ENCODE data around the gene FADS6.
A peak's percentile ranks its signal among the peaks of the same experiment; 100 is the strongest.

FADS6 gene

DNA sequence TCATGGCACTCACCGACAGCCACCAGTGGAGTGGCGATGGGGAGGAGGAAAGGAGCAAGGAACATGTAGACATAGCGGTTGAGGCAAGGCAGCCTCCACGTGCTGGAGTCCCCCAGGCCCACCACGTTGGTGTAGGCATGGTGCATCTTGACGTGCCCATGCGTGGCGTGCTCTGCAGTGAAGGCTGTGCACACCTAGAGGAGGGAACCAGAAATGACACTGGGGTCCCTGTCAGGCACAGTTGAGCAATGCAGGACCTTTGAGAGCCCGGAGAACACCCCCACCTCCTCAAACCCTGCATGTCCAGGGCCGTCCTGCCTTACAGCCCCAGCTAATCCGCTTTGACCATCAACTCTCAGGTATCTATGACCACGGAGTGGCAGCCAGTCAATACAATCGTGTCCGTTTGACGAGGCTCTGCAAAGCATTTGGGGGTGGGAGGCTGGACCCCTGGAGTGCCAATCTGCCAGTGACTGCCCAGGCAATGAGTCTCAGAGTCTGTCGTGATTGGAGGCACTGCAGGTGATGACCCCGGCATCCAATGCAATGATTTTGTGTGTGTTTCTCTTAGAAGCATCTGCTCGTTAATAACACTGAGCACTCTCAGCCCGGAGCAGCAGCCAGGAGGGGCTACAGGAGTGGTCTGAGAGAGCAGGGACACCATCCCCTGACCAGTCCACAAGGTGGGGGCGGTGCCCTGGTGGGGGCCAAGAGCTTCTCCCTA, 10.8 kb downstream of the FADS6 start:
- Mint-ChIP-seq H3K36me3 (ENCODE audit: low read depth) (no peaks in the 10 kb centered on the region), H3K4me1 (ENCODE audit: low read depth) (no peaks in the 10 kb centered on the region), H3K9me3 (no peaks in the 10 kb centered on the region), H3K27ac (no peak overlapping the region), H3K4me3 (no peak overlapping the region), H3K27me3 (peaks cover 23% of the 10 kb centered on the region)
- DNase-seq: no peak

DNA sequence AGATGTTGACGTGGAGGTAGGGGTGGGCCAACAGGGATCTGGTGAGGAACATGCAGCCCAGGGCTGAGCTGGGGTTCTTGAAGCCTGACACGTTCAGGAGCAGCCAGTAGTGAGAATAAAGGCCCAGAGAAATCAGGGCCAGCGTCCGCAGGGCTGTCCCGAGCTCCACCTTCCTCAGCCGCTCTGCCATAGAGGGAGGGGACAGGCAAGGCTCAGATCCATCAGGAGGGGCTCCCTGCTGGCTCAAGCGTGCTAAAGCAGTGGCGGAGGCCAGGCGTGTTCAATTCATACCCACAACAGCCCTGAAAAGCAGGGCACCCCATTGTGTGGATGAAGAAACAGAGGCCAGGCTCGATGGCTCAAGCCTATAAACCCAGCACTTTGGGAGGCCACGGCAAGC, 12.4 kb downstream of the FADS6 start:
- H3K9me3 Mint-ChIP-seq: no peaks in the 10 kb centered on the region
- no peak overlapping the region for H3K27ac Mint-ChIP-seq
- no peaks in the 10 kb centered on the region for H3K4me1 Mint-ChIP-seq (ENCODE audit: low read depth)
- no peak overlapping the region for H3K4me3 Mint-ChIP-seq
- H3K27me3 Mint-ChIP-seq: peaks cover 16% of the 10 kb centered on the region
- no peaks in the 10 kb centered on the region for H3K36me3 Mint-ChIP-seq (ENCODE audit: low read depth)
- no peak for DNase-seq

DNA sequence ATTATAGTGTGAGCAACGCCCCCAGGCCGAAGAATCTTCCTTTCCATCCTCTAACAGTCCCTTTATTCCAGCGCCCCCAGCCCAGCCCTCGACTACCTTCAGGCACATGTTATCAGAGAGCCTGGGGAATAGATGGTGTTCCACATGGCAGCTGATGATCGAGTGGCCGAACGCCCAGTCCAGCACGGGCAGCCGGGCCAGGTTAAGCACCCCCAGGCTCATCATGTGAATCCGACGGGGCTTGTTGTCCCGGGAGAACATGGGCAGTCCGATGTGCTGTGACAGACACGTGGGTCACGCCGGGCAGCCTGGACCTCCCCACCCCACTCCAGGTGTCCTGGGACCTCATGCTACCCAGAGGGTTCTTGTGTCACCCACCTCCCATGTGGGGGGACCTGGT, 14.1 kb downstream of the FADS6 start:
- Mint-ChIP-seq H3K36me3 (ENCODE audit: low read depth) (no peaks in the 10 kb centered on the region), H3K4me3 (no peak overlapping the region), H3K27me3 (peaks cover 6% of the 10 kb centered on the region), H3K9me3 (no peaks in the 10 kb centered on the region), H3K27ac (no peak overlapping the region), H3K4me1 (ENCODE audit: low read depth) (peaks cover 8% of the 10 kb centered on the region)
- DNase-seq: no peak

DNA sequence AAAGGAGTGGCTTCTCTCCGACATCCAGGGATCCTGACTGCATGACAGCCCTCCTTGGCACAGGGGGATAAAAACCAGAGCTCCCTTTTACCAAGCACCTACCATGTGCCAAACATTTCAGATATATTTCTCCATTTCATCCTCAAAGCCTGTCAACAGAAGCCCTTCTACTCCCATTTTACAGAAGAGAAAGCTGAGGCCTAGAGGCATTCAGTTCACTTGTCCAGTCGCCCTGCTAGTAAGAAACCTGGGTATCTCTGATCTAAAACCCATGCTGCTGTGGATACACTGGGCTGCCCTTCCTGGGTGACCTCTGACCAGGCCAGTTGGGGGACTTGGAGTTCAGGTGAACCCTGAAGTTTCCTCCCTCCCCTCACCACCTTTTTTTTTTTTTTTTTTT, 14.8 kb downstream of the FADS6 start:
- Mint-ChIP-seq H3K36me3 (ENCODE audit: low read depth) (peaks cover 3% of the 10 kb centered on the region), H3K4me3 (no peak overlapping the region), H3K27ac (no peak overlapping the region), H3K4me1 (ENCODE audit: low read depth) (peaks cover 13% of the 10 kb centered on the region), H3K9me3 (no peaks in the 10 kb centered on the region), H3K27me3 (peaks cover 6% of the 10 kb centered on the region)
- DNase-seq: no peak

DNA sequence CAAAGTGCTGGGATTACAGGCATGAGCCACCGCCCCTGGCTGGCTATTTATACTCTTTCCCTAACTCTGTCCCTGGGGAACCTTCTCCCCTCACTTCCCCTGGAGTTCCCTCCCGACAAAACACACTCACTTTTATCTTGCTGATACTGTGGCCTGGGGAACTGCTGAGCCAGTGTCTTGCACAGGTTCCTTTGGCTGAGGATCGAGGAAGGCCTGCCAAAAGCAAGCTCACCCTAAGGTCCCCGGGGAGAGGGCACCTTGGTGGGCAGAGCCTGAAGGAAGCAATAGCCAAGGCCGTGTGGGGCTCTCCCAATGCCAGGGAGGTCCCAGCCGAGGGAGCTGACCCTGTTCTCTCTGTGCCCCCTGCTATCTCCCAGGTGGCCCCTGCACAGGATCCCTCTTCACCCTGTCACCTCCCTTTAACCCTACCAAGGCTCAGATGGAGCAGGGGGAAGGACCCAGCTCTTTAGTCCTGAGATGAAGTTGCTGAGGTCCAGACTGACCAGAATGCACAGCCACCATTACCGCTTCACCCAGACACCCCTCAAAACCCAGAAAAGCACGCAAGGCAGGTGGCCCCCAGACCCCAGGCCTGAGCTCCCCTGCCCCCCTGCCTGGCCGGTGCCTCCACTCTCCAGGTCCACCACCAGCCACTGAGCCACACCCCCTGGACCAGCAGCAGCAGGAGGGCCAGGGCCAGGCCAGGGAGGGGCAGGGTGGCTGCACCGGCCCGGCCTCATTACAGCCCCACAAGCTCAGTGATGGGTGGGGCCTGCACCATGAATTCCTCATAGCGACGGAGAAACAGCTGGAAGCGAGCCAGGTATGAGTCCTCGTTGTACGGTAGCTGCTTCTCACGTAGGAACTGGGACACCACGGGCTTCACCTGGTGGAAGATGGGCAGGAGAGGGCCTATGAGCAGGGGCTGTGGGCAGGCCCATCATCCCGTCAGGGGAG, 15.6 kb downstream of the FADS6 start:
- Mint-ChIP-seq H3K27me3 (peaks cover 6% of the 10 kb centered on the region), H3K4me1 (ENCODE audit: low read depth) (peaks cover 13% of the 10 kb centered on the region), H3K9me3 (no peaks in the 10 kb centered on the region), H3K27ac (no peak overlapping the region), H3K36me3 (ENCODE audit: low read depth) (peaks cover 7% of the 10 kb centered on the region), H3K4me3 (no peak overlapping the region)
- no peak for DNase-seq

DNA sequence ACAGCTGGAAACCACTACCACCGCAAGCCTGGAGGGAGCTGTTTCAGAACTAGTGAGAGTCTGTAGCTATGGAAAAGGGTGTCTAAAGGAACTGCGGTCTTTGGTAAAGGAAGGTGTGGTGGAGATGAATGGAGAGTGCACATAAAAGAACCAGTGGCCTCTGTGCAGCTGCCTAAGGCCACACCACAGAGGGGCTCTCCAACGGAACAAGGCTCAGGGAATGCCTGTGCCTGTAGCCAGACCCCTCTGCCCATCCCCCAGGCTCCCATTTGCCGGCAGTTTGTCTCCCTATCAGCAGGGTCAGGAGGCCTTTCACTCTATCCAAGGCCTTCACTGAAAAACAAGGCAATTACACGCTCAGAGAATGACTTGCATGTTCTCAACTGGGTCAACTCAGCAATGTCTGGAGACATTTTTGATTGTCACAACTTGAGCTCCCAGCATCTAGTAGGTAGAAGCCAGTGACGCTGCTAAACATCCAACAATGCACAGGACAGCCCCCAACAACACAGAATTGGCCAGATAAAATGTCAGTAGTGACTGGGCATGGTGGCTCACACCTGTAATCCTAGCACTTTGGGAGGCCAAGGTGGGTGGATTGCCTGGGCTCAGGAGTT, 17.3 kb downstream of the FADS6 start:
- H3K4me3 Mint-ChIP-seq: no peak overlapping the region
- H3K4me1 Mint-ChIP-seq (ENCODE audit: low read depth): peaks cover 28% of the 10 kb centered on the region
- H3K27ac Mint-ChIP-seq: no peak overlapping the region
- no peaks in the 10 kb centered on the region for H3K9me3 Mint-ChIP-seq
- no peak for DNase-seq
- H3K36me3 Mint-ChIP-seq (ENCODE audit: low read depth): peaks cover 7% of the 10 kb centered on the region
- H3K27me3 Mint-ChIP-seq: no peaks in the 10 kb centered on the region

DNA sequence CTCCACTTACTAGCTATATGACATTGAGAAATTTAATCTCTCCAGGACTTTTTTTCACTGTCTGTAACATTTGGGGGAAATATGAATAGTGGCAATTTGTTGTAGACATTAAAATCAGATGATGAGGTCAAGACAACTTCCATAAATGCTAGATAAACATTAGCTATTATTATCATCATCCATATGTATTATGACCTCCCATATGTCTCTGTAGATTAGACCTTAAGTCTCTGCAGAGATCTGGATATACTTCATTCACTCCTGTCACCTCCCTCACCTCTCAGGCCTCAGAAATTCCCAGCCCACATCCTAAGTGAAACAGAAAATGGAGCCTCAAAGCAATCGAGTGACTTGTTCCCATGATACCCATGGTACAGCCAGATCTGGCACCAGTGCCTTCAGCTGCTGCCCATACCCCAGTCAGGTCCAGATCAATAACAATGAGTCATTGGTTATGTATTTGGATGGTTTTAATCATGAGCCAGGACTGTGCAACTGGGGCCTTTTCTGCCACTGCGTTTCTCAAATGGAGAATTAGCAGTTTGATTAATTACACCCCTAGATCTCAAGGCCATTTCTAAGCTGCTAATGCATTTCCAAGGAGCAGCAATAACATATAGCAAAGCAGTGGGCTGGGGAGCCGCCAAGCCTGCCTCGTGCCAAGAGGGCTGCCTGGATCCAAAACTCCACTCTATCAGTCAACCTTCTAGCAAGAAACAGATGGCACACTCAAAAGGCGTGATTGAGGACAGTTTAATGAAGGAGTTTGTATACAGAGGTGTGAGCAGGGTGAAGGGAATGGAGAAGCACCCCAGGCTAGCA, 18.1 kb downstream of the FADS6 start:
- no peak overlapping the region for H3K27ac Mint-ChIP-seq
- no peak overlapping the region for H3K4me3 Mint-ChIP-seq
- DNase-seq: no peak

DNA sequence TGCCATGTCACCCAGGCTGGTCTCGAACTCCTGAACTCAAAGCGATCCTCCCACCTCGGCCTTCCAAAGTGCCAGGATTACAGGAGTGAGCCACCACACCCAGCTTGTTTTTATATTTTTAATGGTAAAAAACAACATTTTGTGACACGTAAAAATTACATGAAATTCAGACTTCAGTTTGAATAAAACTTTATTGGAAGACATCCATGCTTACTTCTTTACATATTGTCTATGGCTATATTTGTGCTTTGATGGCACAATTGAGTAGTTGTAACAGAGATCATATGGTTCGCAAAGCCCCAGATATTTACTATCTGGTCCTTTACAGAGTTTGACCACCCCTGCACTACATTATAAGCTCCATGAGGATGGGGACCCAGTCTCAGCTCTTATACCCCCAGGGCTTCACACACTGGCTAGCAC, 18.8 kb downstream of the FADS6 start:
- no peak for DNase-seq
- peaks cover 30% of the 10 kb centered on the region for H3K4me1 Mint-ChIP-seq (ENCODE audit: low read depth)

More for the DNA sequence above, 18.1 kb downstream of the FADS6 start:
- Mint-ChIP-seq H3K27me3 (no peaks in the 10 kb centered on the region), H3K36me3 (ENCODE audit: low read depth) (peaks cover 7% of the 10 kb centered on the region), H3K9me3 (no peaks in the 10 kb centered on the region), H3K4me1 (ENCODE audit: low read depth) (peaks cover 30% of the 10 kb centered on the region)

DNA sequence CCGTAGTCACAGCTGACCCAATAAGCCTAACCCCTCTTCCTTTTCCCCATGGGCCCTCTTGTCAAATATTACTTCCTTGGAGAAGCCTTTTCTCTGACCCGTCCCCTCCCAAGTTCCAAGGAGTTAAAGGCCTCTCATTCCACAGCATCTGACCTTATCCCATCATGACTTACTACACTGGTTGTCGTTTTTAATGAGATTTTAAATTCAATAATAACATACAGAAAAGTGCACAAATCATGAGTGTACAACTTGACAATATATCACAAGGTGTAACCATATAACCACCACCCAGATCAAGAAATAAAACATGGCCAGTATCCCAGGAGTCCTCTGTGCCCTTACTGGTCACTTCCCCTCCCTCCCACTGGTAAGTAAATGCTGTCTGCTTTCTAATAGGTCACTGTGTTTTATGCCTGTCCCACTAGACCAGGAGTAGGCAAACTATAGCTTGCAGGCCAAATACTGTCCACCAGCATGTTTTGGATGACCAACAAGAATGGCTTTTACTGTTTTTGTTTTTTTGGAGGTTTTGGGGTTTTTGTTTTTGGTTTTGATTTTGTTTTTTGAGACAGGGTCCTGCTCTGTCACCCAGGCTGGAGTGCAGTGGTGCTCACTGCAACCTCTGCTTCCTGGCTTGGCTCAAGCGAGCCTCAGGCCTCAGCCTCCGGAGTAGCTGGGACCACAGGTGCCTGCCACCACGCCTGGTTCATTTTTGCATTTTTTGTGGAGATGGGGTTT, 19.4 kb downstream of the FADS6 start:
- Mint-ChIP-seq H3K9me3 (no peaks in the 10 kb centered on the region), H3K4me3 (peak overlapping the region; percentile 81), H3K4me1 (ENCODE audit: low read depth) (peaks cover 30% of the 10 kb centered on the region), H3K27me3 (no peaks in the 10 kb centered on the region), H3K27ac (peak overlapping the region; percentile 96), H3K36me3 (ENCODE audit: low read depth) (peaks cover 7% of the 10 kb centered on the region)
- DNase-seq: no peak

More for the DNA sequence above, 18.8 kb downstream of the FADS6 start:
- Mint-ChIP-seq H3K27me3 (no peaks in the 10 kb centered on the region), H3K36me3 (ENCODE audit: low read depth) (peaks cover 7% of the 10 kb centered on the region), H3K27ac (no peak overlapping the region), H3K9me3 (no peaks in the 10 kb centered on the region), H3K4me3 (peak overlapping the region; percentile 33)

DNA sequence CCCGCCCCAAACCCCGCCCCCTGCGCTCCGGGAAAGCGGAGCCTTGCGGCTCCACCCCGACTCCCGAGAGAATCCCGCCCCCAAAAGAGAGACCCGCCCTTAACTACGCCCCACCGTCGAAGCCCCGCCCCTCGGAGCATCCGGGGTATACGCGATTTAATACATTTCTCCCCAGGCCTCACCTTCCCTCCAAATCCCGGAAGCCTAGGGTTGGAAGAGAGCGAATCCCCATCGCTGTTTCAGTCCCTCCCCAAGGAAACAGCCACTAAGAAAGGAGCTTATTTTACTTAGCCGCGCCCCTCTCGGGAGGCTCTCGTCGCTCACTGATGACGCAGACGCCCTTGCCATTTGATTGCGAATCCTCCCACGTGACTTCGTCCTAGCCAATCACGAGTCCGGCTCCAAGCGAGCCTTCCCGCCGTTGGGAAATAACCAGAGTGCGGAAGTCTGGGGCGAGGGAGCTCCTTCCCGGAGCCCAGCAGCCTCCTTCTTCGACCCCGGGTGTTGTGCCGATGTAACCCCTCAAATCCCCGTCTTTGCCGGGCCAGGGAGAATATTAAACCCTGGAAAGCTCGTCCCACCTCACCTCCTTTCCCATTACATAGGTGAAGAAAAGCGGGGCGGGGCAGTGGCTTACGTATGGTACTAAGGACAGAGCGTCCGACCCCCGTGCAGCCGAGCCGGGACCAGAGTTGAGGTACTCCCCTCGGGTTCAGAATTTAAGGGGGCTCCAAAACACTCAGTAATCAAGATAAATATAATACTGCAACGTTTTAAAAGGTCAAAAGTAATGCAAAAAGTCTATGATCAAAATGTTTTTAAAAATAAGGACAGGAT, 20.2 kb downstream of the FADS6 start:
- Mint-ChIP-seq H3K4me3 (peak overlapping the region; percentile 81), H3K27ac (peak overlapping the region; percentile 96), H3K27me3 (no peaks in the 10 kb centered on the region), H3K9me3 (no peaks in the 10 kb centered on the region), H3K4me1 (ENCODE audit: low read depth) (peaks cover 30% of the 10 kb centered on the region), H3K36me3 (ENCODE audit: low read depth) (peaks cover 7% of the 10 kb centered on the region)
- DNase-seq: peak; percentile 99

DNA sequence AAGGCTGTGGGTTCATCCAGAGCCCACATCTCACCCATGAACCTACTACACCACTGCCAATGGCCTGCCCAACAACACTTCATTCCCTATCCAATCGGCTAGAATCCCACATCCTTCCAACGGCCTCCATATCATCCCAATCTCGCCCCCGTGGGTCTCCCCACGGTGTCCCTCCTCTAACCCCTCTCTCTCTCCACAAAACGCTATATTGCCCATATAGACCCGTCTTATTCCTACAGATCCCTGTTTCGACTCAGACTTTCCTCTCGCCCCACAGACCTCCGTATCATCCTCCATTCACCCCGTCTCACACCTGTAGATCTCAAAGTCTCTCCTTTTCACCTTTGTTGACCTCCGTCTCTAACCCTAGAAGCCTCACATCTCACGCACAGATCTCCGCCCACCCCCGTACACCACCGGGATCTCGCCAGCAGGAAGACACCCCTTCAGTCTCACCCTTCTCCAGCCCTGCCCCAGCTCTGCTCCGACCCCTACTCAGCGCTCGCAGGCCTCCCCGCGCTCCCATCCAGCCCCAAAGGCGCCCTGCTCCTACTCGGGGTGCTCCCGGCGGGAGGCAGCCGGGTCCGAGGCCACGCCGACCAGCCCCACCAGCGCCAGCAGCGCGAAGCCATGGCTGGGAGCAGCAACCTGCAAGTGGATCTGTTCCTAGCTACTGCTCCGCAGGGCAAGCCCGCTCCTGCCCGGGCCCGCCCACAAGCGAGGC, 21.0 kb downstream of the FADS6 start, which contains the start of gene FDXR:
Gene FDXR, minus strand, starts transcription at position 682 of the 724 bp plus-strand sequence. Its CDS starts 50 bp downstream, at position 632.
- Mint-ChIP-seq H3K4me3 (peak within 1 kb of the TSS; percentile 81), H3K36me3 (ENCODE audit: low read depth) (peaks cover 7% of the 10 kb centered on the region), H3K4me1 (ENCODE audit: low read depth) (peaks cover 30% of the 10 kb centered on the region), H3K27me3 (no peaks in the 10 kb centered on the region), H3K9me3 (no peaks in the 10 kb centered on the region), H3K27ac (peak within 1 kb of the TSS; percentile 96)
- DNase-seq: no peak

DNA sequence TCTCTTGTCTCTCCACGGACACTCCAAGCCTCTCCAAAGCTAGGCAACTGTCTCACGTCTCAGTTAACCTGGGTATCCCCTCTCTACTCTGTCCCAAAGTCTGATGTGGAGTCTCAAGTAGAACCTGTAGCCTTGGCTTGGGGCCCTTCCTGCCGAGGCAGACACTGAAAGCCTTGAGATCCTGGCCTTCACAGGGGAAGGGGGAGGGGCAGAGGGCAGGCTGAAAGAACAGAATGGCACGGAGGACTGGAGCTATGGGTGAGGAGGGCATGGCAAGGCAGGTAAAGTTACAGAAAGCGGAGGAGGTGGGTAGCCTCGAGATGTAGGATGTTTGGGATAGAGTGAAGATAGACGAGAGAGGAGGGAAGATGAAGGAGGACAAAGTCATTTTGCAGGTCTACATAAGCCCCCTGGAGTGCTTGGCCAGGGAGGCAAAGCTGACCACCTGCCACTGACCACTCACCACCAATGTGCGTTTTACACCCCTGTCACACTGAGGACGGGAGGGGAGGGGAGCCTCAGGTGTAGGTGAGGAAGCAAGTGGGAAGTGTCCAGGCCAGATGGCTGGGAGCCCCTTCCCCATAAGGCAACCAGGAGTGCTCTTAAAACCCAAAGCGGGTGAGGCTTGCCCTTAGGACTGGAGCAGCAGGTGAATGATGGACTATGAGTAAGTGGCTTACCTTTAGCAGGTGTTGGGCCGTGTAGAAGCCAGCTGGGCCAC, 21.9 kb downstream of the FADS6 start:
- no peak overlapping the region for H3K27ac Mint-ChIP-seq
- no peaks in the 10 kb centered on the region for H3K9me3 Mint-ChIP-seq
- H3K27me3 Mint-ChIP-seq: no peaks in the 10 kb centered on the region
- peak overlapping the region; percentile 81 for H3K4me3 Mint-ChIP-seq
- H3K36me3 Mint-ChIP-seq (ENCODE audit: low read depth): peaks cover 7% of the 10 kb centered on the region
- peaks cover 30% of the 10 kb centered on the region for H3K4me1 Mint-ChIP-seq (ENCODE audit: low read depth)
- no peak for DNase-seq
